Stomach smooth muscle (tissue), 2 donors: ENCODE results near the gene NFIA.

Source experiments
- H3K27ac ChIP-seq: one replicate; pipeline ENCODE4 v1.7.0; 2013; ENCODE audit warnings: mild to moderate bottlenecking, low read length, inconsistent platforms
- H3K27me3 ChIP-seq, 2 donors: one replicate each; pipeline ENCODE4 v1.7.0; 2013; ENCODE audit warnings: low read length in 2 of 2; ENCODE audit not compliant: insufficient read depth in 2 of 2, control insufficient read depth in 1 of 2
- H3K36me3 ChIP-seq, 2 donors: one replicate each; pipeline ENCODE4 v1.7.0; 2013; ENCODE audit warnings: low read length in 2 of 2; ENCODE audit not compliant: control insufficient read depth in 2 of 2, insufficient read depth in 2 of 2
- H3K4me1 ChIP-seq: one replicate; pipeline ENCODE4 v1.7.0; 2013; ENCODE audit warnings: low read length; ENCODE audit not compliant: control insufficient read depth, insufficient read depth
- H3K4me3 ChIP-seq, 2 donors: one replicate each; pipeline ENCODE4 v1.7.0; 2013; ENCODE audit warnings: low read length in 2 of 2
- H3K9ac ChIP-seq, 2 donors: one replicate each; pipeline ENCODE4 v1.7.0; 2013; ENCODE audit warnings: low read length in 2 of 2, mild to moderate bottlenecking in 1 of 2
- H3K9me3 ChIP-seq, 2 donors: one replicate each; pipeline ENCODE4 v1.7.0; 2013; ENCODE audit warnings: low read length in 2 of 2; ENCODE audit not compliant: control insufficient read depth in 2 of 2
- donor health status: healthy.
- donor health status: Pancreatic carcinoma.

NFIA gene

DNA sequence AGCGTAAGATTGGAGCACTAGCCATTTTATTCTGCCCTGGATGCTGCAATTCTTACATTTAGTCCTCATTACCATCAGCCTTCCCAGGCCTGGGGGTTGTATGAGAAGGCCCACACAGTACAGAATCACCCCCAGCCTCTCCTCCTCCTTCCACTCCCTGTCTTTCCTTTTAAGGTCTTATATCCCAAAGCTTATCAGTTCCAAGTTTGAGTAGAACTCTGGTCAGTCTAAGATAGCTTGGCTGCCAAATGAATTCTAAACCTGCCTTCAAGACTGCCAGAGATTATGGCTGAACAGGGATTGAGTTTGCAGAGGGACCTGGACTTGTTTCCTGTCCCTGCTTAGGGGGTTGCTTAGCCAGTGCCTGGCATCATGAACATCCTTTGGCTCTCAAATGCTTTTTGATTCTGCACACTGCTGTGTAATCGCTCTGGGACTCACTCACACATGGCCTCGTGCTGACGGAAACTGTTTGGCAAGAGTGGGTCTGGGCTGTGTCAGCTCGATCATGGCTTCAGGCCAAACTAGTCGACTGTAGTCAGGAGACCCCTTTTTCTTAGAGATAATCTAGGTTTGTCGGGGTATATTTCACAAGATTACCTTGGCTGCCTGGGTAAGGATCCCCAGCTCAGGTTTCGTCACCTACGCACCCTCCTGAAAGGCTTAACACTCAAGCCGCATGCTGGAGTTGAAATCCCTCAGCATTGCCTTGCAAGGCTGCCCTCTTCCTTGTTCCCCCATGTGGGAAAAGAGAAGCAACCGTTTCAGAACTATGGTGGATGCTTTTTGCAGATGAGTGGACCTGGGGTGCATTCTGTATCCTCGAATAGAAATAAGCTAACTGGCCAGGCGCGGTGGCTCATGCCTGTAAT lies 252.6 kb downstream of the NFIA start:
- Histone ChIP-seq H3K9me3 (no peaks in the 10 kb centered on the region), H3K27me3 (no peaks in the 10 kb centered on the region), H3K27ac (peak overlapping the region; percentile 19), H3K36me3 (no peaks in the 10 kb centered on the region), H3K4me1 (peaks cover 17% of the 10 kb centered on the region), H3K4me3 (no peak overlapping the region), H3K9ac (no peak overlapping the region)

DNA sequence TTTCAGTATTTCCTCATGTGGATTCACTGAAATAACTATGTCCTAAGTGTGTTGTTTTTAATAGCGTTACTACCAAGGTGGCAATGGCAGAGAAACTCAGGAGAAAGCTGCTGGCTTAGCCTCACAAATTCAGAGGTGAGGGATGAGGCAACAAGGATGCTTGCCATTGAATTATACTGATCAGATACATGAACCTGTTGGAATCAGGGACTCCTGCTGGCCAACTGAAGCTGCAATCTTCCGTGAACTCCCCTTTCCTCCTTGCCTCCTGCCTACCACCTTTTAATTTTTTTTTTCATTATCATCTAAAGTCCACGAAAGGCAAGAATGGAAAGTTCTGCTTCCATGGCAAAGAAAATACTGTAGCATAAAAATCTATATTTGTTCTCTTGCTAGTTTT lies 254.7 kb downstream of the NFIA start:
- Histone ChIP-seq H3K4me3 (no peak overlapping the region), H3K4me1 (peaks cover 17% of the 10 kb centered on the region), H3K9ac (peak overlapping the region in 1 of 2 donors; percentile 18), H3K27ac (peak overlapping the region; percentile 46), H3K36me3 (no peaks in the 10 kb centered on the region), H3K27me3 (no peaks in the 10 kb centered on the region), H3K9me3 (no peaks in the 10 kb centered on the region)

DNA sequence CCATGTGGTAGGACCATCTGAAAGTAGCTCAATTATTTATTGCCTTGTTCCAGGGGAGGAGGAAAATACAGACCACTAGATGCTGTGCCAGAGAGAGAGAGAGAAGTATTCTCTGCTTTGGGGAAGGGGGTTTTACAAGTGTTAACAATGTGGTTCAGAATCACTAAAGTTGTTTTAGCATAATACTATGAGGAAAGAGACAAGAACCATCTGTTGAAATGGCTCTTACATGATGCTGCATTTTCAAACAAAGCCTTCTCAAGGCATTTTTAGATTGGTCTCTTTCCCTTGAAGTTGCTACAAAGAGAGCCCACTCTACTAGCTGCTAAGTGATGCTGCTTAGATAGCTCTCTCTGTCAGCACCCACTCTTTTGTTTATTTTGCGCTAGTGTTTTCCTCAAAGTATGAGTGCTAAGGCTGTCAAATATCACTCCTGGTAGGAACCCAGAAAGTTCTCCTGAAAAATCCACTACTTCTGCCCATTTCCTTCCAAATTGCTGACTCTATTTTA lies 255.1 kb downstream of the NFIA start:
- Histone ChIP-seq H3K36me3 (no peaks in the 10 kb centered on the region), H3K27ac (peak overlapping the region; percentile 61), H3K4me1 (peaks cover 17% of the 10 kb centered on the region), H3K9ac (peak overlapping the region; percentile 21 to 56), H3K9me3 (no peaks in the 10 kb centered on the region), H3K4me3 (peak overlapping the region in 1 of 2 donors; percentile 31), H3K27me3 (no peaks in the 10 kb centered on the region)

DNA sequence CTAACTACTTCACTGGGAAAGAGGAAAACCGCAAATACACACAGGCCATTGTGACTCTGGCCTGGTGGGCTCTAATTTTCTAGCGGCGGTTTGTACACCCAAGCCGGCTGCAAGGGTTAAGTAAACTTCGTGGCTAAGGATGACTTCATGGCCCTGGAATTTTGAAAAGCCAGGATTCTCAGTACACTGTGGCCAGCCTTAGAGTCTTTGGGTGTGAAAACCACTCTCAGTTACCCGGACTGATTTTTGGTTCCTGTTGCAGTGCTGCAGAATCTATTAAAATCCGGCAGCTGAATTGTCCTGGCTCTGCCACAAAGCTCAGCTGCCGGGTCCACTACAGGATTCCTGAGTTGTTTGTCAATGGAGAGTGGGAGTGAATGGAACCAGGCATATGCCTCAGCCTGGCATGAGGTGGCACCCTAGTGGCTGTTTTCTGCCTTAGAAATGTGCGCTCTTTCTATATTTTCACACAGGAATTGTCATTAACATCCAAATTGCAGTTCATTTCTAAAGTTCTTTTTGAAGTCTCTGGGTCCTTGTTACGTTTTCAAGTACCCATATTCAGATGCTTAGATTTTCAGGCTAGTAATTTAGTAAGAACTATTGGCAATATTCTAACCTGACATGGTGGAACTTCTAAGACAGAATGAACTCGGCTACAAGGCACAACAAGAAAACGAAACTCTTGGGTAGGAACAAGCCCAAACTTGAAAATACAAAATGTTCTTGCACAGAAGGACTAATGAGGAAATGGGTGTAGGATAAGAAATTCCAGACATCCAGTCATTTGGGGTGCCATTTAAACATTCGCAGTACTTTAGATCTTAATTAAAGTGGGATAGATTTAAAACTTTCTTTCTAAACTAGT lies 255.9 kb downstream of the NFIA start:
- peak overlapping the region; percentile 21 to 56 for H3K9ac ChIP-seq
- H3K4me1 ChIP-seq, result peaks cover 17% of the 10 kb centered on the region
- no peaks in the 10 kb centered on the region for H3K27me3 ChIP-seq
- H3K9me3 ChIP-seq, result no peaks in the 10 kb centered on the region
- no peaks in the 10 kb centered on the region for H3K36me3 ChIP-seq
- peak overlapping the region; percentile 18 to 31 for H3K4me3 ChIP-seq
- H3K27ac ChIP-seq, result peak overlapping the region; percentile 61

DNA sequence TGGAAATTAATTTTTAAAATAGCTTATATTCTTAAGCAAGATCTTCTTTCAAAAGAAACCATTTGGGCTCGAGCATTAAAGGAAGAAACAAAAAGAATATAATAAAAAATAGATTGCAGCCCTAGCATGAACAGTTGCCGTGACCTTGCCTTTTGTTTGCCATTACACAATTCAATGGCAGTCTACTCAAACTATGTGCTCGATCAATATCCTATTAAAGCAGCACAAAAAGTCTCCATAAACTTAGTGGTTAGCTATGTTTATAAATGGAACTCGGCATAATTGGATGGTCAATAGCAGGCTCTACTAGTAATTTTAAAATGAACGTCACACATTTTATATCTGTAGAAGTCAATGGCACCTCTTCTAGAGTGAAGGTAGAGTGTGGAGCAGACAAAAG lies 256.5 kb downstream of the NFIA start:
- no peaks in the 10 kb centered on the region for H3K27me3 ChIP-seq
- H3K36me3 ChIP-seq, result no peaks in the 10 kb centered on the region
- H3K27ac ChIP-seq, result peak overlapping the region; percentile 61
- peak overlapping the region in 1 of 2 donors; percentile 56 for H3K9ac ChIP-seq
- peaks cover 17% of the 10 kb centered on the region for H3K4me1 ChIP-seq
- H3K4me3 ChIP-seq, result no peak overlapping the region
- no peaks in the 10 kb centered on the region for H3K9me3 ChIP-seq

DNA sequence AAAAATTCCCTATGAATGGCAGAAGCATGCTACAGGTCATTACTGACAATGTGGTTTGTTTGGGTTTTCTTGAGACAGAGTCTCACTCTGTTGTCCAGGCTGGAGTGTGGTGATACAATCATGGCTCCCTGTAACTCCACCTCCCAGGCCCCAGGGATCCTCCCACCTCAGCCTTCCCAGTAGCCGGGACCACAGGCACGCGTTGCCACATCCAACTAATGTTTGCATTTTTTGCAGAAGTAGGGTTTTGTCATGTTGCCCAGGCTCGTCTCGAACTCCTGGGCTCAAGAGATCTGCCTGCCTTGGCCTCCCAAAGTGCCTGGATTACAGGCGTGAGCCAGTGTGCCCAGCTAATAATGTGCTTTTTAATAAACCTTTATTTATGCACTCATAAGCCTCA lies 259.1 kb downstream of the NFIA start:
- Histone ChIP-seq H3K4me1 (peaks cover 12% of the 10 kb centered on the region), H3K4me3 (no peak overlapping the region), H3K27ac (no peak overlapping the region), H3K9ac (no peak overlapping the region), H3K27me3 (no peaks in the 10 kb centered on the region), H3K36me3 (no peaks in the 10 kb centered on the region), H3K9me3 (no peaks in the 10 kb centered on the region)

DNA sequence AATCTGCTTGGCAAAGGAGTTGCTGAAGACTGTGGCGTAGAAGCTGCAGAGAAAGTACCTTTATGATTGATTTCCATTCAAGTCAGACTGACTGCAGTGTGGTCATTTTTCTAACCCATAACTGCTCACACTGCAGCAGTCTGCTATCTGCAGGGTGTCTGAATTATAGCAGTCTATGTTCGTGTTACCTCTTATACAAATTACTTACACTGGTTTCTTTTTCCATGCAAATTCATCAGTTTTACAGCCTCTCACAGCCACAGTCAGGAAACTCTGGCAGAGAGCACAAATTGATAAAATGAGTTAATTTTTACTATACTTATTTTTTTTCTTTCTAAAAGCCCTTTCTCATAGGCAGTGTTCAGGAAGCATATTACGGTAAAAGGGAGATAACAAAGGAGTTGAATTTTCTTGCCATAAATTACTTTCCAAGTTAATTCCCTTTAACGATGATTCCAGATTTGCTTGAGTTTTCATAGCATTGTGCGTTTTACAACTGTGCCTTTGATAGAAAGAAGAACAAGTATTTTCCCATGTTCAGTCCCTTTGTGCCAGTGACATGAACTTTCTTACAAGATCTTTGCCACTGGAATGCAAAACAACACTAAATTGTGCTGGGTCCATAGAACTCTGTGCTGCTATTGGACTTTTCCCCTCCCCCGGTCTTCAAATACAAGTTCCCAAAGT lies 261.5 kb downstream of the NFIA start:
- Histone ChIP-seq H3K9me3 (no peaks in the 10 kb centered on the region), H3K27me3 (no peaks in the 10 kb centered on the region), H3K36me3 (peaks cover 0 to 8% of the 10 kb centered on the region in 2 donors), H3K4me3 (no peak overlapping the region), H3K4me1 (no peaks in the 10 kb centered on the region), H3K27ac (no peak overlapping the region), H3K9ac (no peak overlapping the region)

DNA sequence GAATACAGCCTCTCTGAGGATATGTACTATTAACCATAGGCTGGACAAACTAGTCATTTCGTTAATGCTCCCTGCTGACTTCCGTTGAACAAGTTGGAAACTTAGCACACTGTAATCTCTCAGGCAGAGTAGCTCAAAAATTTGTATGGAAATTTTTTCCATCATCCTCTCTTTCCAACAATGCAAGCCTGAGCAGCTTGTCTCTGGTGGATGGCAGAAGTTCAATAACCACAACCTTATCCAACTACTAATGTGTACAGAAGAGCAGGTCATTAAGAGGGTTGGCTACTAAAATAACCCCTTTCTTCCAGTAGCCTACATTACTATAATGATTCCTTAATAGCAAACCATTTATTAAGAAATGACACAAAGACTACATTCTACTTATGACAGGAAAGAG lies 262.3 kb downstream of the NFIA start:
- peaks cover 0 to 8% of the 10 kb centered on the region in 2 donors for H3K36me3 ChIP-seq
- no peak overlapping the region for H3K27ac ChIP-seq
- no peak overlapping the region for H3K4me3 ChIP-seq
- no peak overlapping the region for H3K9ac ChIP-seq
- no peaks in the 10 kb centered on the region for H3K27me3 ChIP-seq
- H3K9me3 ChIP-seq, result no peaks in the 10 kb centered on the region
- no peaks in the 10 kb centered on the region for H3K4me1 ChIP-seq

DNA sequence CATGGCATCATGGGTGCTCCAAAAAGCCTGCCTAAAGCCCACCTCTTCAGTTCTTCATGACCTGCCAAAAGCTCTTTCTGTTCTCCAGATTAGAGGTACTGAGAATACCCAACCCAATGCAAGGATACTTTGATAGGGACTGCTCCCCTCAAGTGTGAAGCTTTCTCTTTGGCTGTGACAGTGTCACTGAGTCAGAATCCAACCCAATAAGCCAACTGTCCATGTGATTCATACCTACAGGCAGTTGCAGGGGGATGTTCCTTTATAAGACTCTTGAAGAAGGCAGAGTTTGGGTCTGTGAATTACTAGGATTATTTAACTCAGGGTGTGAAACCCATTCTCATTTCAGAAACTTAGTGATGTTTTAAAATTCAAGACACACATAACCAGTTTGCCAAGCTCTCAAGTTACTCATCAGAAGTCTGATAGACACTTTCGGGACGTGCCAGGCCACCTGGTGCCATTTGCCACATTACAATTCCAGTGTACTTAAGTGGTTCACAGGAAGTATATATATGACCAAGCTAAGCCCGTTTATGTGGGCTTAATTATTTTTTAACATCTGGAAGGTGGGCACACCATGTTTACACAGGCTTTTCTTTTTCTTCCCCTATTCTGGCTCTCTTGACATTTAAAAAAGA lies 265.8 kb downstream of the NFIA start:
- Histone ChIP-seq H3K27ac (no peak overlapping the region), H3K4me1 (no peaks in the 10 kb centered on the region), H3K36me3 (peaks cover 8 to 17% of the 10 kb centered on the region in 2 donors), H3K27me3 (no peaks in the 10 kb centered on the region), H3K9me3 (no peaks in the 10 kb centered on the region), H3K4me3 (no peak overlapping the region), H3K9ac (no peak overlapping the region)

DNA sequence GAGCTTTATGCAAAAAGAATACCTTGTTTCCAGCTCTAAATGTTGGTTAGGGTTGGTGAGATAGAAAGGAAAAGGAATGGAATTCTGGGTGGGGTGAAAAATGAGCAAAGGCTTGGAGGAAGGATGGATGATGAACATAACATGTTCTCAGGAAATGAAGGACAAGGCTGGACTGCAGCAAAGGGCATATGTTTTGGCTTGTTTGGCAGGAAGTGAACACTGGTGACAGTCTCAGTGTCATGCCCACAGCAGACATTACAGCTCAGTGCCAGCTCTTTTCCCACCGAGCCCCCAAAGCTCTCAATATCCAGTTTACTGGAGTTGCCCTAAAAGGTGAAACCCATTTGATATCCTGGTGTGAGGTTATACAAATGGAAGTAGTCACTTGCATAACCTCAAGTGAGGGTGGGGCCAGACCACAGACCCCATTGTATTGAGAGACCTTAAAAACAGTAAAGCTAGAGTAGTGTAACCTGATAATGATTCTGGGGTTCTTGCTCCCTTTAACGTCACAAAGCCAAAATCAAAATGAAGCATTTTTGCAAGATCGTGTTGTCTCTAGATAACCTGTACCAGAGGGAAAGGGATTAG lies 270.6 kb downstream of the NFIA start:
- H3K4me3 ChIP-seq, result no peak overlapping the region
- no peak overlapping the region for H3K27ac ChIP-seq
- H3K36me3 ChIP-seq, result peaks cover 8 to 21% of the 10 kb centered on the region in 2 donors
- H3K9ac ChIP-seq, result no peak overlapping the region
- no peaks in the 10 kb centered on the region for H3K27me3 ChIP-seq
- H3K4me1 ChIP-seq, result no peaks in the 10 kb centered on the region
- no peaks in the 10 kb centered on the region for H3K9me3 ChIP-seq
